Liver (tissue), 9 donors: ENCODE measurements around the gene TMED1. TPM values are rescaled to one million over a fixed set of nuclear protein-coding genes. Genes with fewer than 3 reads are reported as not detected.

Source experiments
- DNase-seq: peaks from one replicate; pipeline ENCODE4 v3.0.0-alpha.2; 2017; ENCODE audit warnings: low spot score
- H3K27ac ChIP-seq, 2 donors: one replicate each; pipeline ENCODE4 v1.7.0; 2013; ENCODE audit warnings: inconsistent platforms in 2 of 2, low read length in 2 of 2, control low read depth in 1 of 2, low read depth in 1 of 2, mild to moderate bottlenecking in 1 of 2
- H3K27me3 ChIP-seq, 4 donors: one replicate each; pipeline versions ENCODE4 v1.6.1 to v1.7.0; 2013; ENCODE audit warnings: low read length in 3 of 4, inconsistent platforms in 1 of 4, mild to moderate bottlenecking in 1 of 4, moderate library complexity in 1 of 4; ENCODE audit not compliant: control insufficient read depth in 4 of 4, insufficient read depth in 4 of 4
- H3K36me3 ChIP-seq, 4 donors: one replicate each; pipeline versions ENCODE4 v1.6.1 to v1.7.0; 2013; ENCODE audit warnings: low read length in 3 of 4, mild to moderate bottlenecking in 3 of 4, low read depth in 1 of 4, moderate library complexity in 1 of 4; ENCODE audit not compliant: control insufficient read depth in 4 of 4, insufficient read depth in 3 of 4
- H3K4me1 ChIP-seq, 4 donors: one replicate each; pipeline versions ENCODE4 v1.6.1 to v1.7.0; 2013; ENCODE audit warnings: low read length in 3 of 4, mild to moderate bottlenecking in 3 of 4, moderate library complexity in 1 of 4; ENCODE audit not compliant: control insufficient read depth in 4 of 4, insufficient read depth in 4 of 4
- H3K4me3 ChIP-seq, 3 donors: one replicate each; pipeline versions ENCODE4 v1.6.1 to v1.7.0; 2013; ENCODE audit warnings: low read length in 3 of 3, control low read depth in 1 of 3, low read depth in 1 of 3, mild to moderate bottlenecking in 1 of 3
- H3K9ac ChIP-seq, 2 donors: one replicate each; pipeline ENCODE4 v1.7.0; 2013; ENCODE audit warnings: low read length in 2 of 2, mild to moderate bottlenecking in 2 of 2, moderate library complexity in 2 of 2, control low read depth in 1 of 2, low read depth in 1 of 2
- H3K9me3 ChIP-seq, 4 donors: one replicate each; pipeline versions ENCODE4 v1.6.1 to v1.7.0; 2013; ENCODE audit warnings: low read length in 3 of 4; ENCODE audit not compliant: control insufficient read depth in 4 of 4
- ATF3 ChIP-seq: IDR thresholded peaks from 2 replicates; pipeline ENCODE4 v1.6.1; 2016; ENCODE audit warnings: antibody characterized with exemption
- EGR1 ChIP-seq, 2 donors: IDR thresholded peaks; 2 replicates each; pipeline ENCODE4 v1.6.1; 2016 to 2018; ENCODE audit warnings: antibody characterized with exemption in 2 of 2, low read depth in 2 of 2
- FOXA1 ChIP-seq: IDR thresholded peaks from 2 replicates; pipeline ENCODE4 v1.6.1; 2016; ENCODE audit warnings: antibody characterized with exemption
- FOXA2 ChIP-seq: IDR thresholded peaks from 2 replicates; pipeline ENCODE4 v1.6.1; 2016; ENCODE audit warnings: antibody characterized with exemption
- GABPA ChIP-seq, 2 donors: IDR thresholded peaks in 1 of 2; conservative IDR thresholded peaks in 1 of 2; 2 replicates each; pipeline ENCODE4 v1.6.1; 2016; ENCODE audit warnings: antibody characterized with exemption in 2 of 2, mild to moderate bottlenecking in 1 of 2, moderate library complexity in 1 of 2
- HNF4G ChIP-seq: IDR thresholded peaks from 2 replicates; pipeline ENCODE4 v1.6.1; 2016; ENCODE audit warnings: antibody characterized with exemption
- MAX ChIP-seq: IDR thresholded peaks from 2 replicates; pipeline ENCODE4 v1.6.1; 2016; ENCODE audit warnings: antibody characterized with exemption
- NR2F2 ChIP-seq: IDR thresholded peaks from 2 replicates; pipeline ENCODE4 v1.6.1; 2016; ENCODE audit warnings: antibody characterized with exemption
- RAD21 ChIP-seq, 2 donors: IDR thresholded peaks; 2 replicates each; pipeline ENCODE4 v1.6.1; 2016; ENCODE audit warnings: antibody characterized with exemption in 2 of 2, mild to moderate bottlenecking in 2 of 2
- REST ChIP-seq: IDR thresholded peaks from 2 replicates; pipeline ENCODE4 v1.6.1; 2016; ENCODE audit warnings: antibody characterized with exemption, mild to moderate bottlenecking
- RXRA ChIP-seq, 2 donors: IDR thresholded peaks; 2 replicates each; pipeline ENCODE4 v1.6.1; 2017 to 2018; ENCODE audit warnings: antibody characterized with exemption in 2 of 2, mild to moderate bottlenecking in 1 of 2
- SP1 ChIP-seq: IDR thresholded peaks from 2 replicates; pipeline ENCODE4 v1.6.1; 2018; ENCODE audit warnings: antibody characterized with exemption, mild to moderate bottlenecking
- TAF1 ChIP-seq: conservative IDR thresholded peaks from 2 replicates; pipeline ENCODE4 v1.6.1; 2016; ENCODE audit warnings: antibody characterized with exemption, mild to moderate bottlenecking
- ZBTB33 ChIP-seq: IDR thresholded peaks from 2 replicates; pipeline ENCODE4 v1.6.1; 2016; ENCODE audit warnings: antibody characterized with exemption
- WGBS: extraction: QIAGEN DNeasy Blood & Tissue Kit; methylation state at CpG from one replicate; pipeline ENCODE4 v1.1.7; 2013; 5-methylcytosine and 5-hydroxymethylcytosine counted together
- polyA plus RNA-seq, 2 donors: library from polyadenylated mRNA; stranded (reverse) in 1 of 2; unstranded in 1 of 2; fragments of 200-250 nt in 1 of 2; fragments of >200 nt in 1 of 2; fragmentation: Nextera tagmentation in 1 of 2; extraction: Ambion mirVana in 1 of 2; gene quantifications; one replicate each; pipeline versions ENCODE4 v1.2.1 to v1.2.3, GENCODE V29; 2013 to 2015
- total RNA-seq, 2 donors: library from RNA; depleted of rRNA; stranded (reverse); fragments of >200 nt; gene quantifications; one replicate each; pipeline ENCODE4 v1.2.3, GENCODE V29; 2014
- donor health status: healthy.
- donor health status: healthy.
- donor health status: healthy.
- donor health status: healthy.
- donor health status: healthy.

TMED1 gene
- total and polyA plus RNA-seq, 4 donors = 17.8 to 34.7 (median 26.6) TPM

DNA sequence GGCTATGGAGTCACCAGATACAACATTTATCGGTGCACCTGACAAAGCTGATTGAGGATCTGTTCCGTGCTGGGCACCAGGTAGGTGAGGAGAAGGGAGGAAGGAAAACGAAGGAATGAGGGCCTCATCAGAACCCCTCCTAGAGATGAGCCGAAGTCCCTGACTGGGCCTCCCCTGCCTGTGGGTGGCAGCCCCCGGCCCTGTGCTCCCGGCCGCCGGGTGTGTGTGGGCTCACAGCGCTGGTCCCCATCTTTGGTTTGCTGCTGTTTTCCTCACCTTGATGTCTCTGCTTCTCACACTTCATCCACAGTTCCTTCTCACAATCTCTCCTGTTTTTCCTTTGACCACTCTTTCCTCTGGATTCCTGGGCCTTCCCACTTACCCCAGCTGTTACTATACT, 32.8 kb downstream of the TMED1 start:
- DNase-seq = no peak
- Histone ChIP-seq H3K27me3 (no peaks in the 10 kb centered on the region), H3K27ac (no peak overlapping the region), H3K4me3 (no peak overlapping the region), H3K36me3 (peaks cover 21 to 61% (median 29%) of the 10 kb centered on the region in 4 donors), H3K9ac (no peak overlapping the region), H3K4me1 (no peaks in the 10 kb centered on the region), H3K9me3 (no peaks in the 10 kb centered on the region)
- TF ChIP-seq MAX = no peak
- over 99% methylated on average over 9 of the region's 9 CpGs for WGBS

DNA sequence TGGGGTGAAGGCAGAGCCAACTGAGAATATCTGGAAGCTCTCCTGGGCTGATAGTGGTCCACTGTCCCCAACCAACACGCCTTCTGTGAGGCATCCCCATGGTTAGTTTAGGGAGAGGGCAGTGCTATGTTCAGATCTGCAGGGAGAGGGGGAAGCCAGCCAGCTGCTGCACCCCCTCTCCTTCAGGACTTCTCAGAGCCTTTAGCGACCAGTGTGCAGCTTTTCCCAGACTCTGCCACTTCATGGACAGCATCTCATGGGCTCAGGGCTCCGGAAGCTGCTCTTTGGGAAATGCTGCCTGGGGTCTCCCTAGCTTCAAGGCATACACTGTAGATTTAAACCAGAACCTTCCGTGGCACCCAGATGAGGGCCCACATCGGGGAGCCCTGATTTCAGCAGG, 33.5 kb downstream of the TMED1 start:
- WGBS = 99% methylated on average over 5 of the region's 5 CpGs
- Histone ChIP-seq H3K36me3 (peaks cover 21 to 63% (median 31%) of the 10 kb centered on the region in 4 donors), H3K27me3 (no peaks in the 10 kb centered on the region), H3K27ac (no peak overlapping the region), H3K4me1 (no peaks in the 10 kb centered on the region), H3K9ac (no peak overlapping the region), H3K4me3 (no peak overlapping the region), H3K9me3 (no peaks in the 10 kb centered on the region)
- DNase-seq = no peak
- TF ChIP-seq SP1 = no peak
- TF ChIP-seq REST = no peak
- TF ChIP-seq GABPA (IDR thresholded peaks at IDR 0.05 in 1 of 2, conservative IDR thresholded peaks at IDR 0.05 in 1 of 2) = no peak
- TF ChIP-seq ZBTB33 = no peak
- no peak for TF ChIP-seq RXRA (IDR thresholded peaks at IDR 0.05)
- TF ChIP-seq FOXA1 = no peak
- TF ChIP-seq NR2F2 = no peak

- Histone ChIP-seq H3K27ac (no peak overlapping the region), H3K4me1 (no peaks in the 10 kb centered on the region), H3K9me3 (no peaks in the 10 kb centered on the region), H3K36me3 (peaks cover 28 to 75% (median 34%) of the 10 kb centered on the region in 4 donors), H3K27me3 (no peaks in the 10 kb centered on the region), H3K9ac (no peak overlapping the region), H3K4me3 (no peak overlapping the region)
- WGBS = 81% methylated on average over 9 of the region's 9 CpGs
- DNase-seq = no peak
- no peak for TF ChIP-seq RXRA (IDR thresholded peaks at IDR 0.05)
- TF ChIP-seq FOXA2 = no peak
- TF ChIP-seq NR2F2 = no peak
- TF ChIP-seq HNF4G = no peak
- TF ChIP-seq GABPA (IDR thresholded peaks at IDR 0.05 in 1 of 2, conservative IDR thresholded peaks at IDR 0.05 in 1 of 2) = no peak
- no peak for TF ChIP-seq REST
- TF ChIP-seq EGR1 (IDR thresholded peaks at IDR 0.05; ENCODE audit: low read depth in 2 of 2) = no peak
- TF ChIP-seq TAF1 = no peak
- TF ChIP-seq ZBTB33 = no peak
- no peak for TF ChIP-seq FOXA1
- TF ChIP-seq RAD21 (IDR thresholded peaks at IDR 0.05) = no peak
- no peak for TF ChIP-seq ATF3
Measured at GRCh38 chr19:10800488-10800887, 35.5 kb downstream of the TMED1 start.
